Nephron (organoid): ENCODE data around the gene TAS1R1.
A peak's percentile ranks its signal among the peaks of the same experiment; 100 is the strongest.
"Not testable (repeated sequence)": the region's sequence is repeated elsewhere in the genome, so short reads cannot be mapped to it uniquely, and the experiment has no call there.

ENCODE experiments used
- H3K27ac Mint-ChIP-seq, 3 experiments: 2 replicates each; pipeline ENCODE4 v1.8.0; 2020; ENCODE audit warnings: mixed read lengths in 3 of 3, mild to moderate bottlenecking in 2 of 3, moderate library complexity in 1 of 3
- H3K27me3 Mint-ChIP-seq: 2 replicates; pipeline ENCODE4 v1.8.0; 2021; ENCODE audit warnings: low read depth, mild to moderate bottlenecking, moderate library complexity, mixed read lengths
- H3K36me3 Mint-ChIP-seq: 2 replicates; pipeline ENCODE4 v1.8.0; 2020; ENCODE audit warnings: low read depth, mixed read lengths
- H3K4me1 Mint-ChIP-seq: 2 replicates; pipeline ENCODE4 v1.8.0; 2020; ENCODE audit warnings: mixed read lengths
- H3K4me3 Mint-ChIP-seq, 3 experiments: 2 replicates each; pipeline ENCODE4 v1.8.0; 2020; ENCODE audit warnings: mild to moderate bottlenecking in 3 of 3, mixed read lengths in 3 of 3, moderate library complexity in 2 of 3
- H3K9me3 Mint-ChIP-seq: 2 replicates; pipeline ENCODE4 v1.8.0; 2020; ENCODE audit warnings: mixed read lengths
- CTCF ChIP-seq, 3 experiments: fragments of 200-600 bp; sonication (generic); IDR thresholded peaks; one replicate each; pipeline ENCODE4 v1.5.0; 2021; ENCODE audit warnings: antibody characterized with exemption in 3 of 3; ENCODE audit not compliant: unreplicated experiment in 3 of 3

TAS1R1 gene

GRCh38 chr1:6596351-6596750 lies 41.2 kb downstream of the TAS1R1 start:
- Mint-ChIP-seq H3K4me3 (peak overlapping the region in 1 of 3 experiments; percentile 38), H3K36me3 (peaks cover 32% of the 10 kb centered on the region), H3K9me3 (no peaks in the 10 kb centered on the region), H3K4me1 (peaks cover 37% of the 10 kb centered on the region), H3K27ac (no peak overlapping the region), H3K27me3 (no peaks in the 10 kb centered on the region)
- no peak for TF ChIP-seq CTCF (IDR thresholded peaks at IDR 0.05; ENCODE audit: unreplicated experiment in 3 of 3)

- Mint-ChIP-seq H3K4me1 (peaks cover 37% of the 10 kb centered on the region), H3K9me3 (no peaks in the 10 kb centered on the region), H3K4me3 (peak overlapping the region in 2 of 3 experiments; percentile 36 to 42), H3K27ac (no peak overlapping the region), H3K36me3 (peaks cover 32% of the 10 kb centered on the region), H3K27me3 (no peaks in the 10 kb centered on the region)
- no peak for TF ChIP-seq CTCF (IDR thresholded peaks at IDR 0.05; ENCODE audit: unreplicated experiment in 3 of 3)
These were observed 42.0 kb downstream of the TAS1R1 start for GRCh38 chr1:6596886-6597776.

DNA sequence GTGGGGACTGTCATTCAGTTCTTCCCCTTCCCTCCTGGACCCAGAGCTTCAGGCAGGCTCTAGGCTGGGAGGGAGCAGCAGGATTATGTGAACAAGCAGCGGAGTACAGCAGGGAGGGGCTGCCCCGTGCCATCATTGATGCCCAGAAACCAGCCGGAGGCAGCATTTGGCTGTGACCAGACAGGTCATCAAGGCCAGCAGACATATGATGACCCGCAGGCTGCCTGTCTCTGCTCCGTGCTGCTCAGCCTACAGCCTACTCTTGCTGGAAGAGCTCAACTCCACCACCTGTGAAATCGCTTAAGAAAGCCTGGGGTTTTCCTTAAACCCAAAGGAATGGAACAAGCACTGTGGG lies 42.6 kb downstream of the TAS1R1 start:
- Mint-ChIP-seq H3K36me3 (peaks cover 32% of the 10 kb centered on the region), H3K4me1 (peaks cover 37% of the 10 kb centered on the region), H3K4me3 (peak overlapping the region in 1 of 3 experiments; percentile 36), H3K27me3 (no peaks in the 10 kb centered on the region), H3K9me3 (no peaks in the 10 kb centered on the region), H3K27ac (no peak overlapping the region)
- no peak for TF ChIP-seq CTCF (IDR thresholded peaks at IDR 0.05; ENCODE audit: unreplicated experiment in 3 of 3)

GRCh38 chr1:6599141-6599975 lies 44.3 kb downstream of the TAS1R1 start:
- Mint-ChIP-seq H3K27ac (no peak overlapping the region), H3K4me1 (peaks cover 47% of the 10 kb centered on the region), H3K27me3 (no peaks in the 10 kb centered on the region), H3K36me3 (peaks cover 28% of the 10 kb centered on the region), H3K9me3 (no peaks in the 10 kb centered on the region), H3K4me3 (peak overlapping the region; percentile 45 to 84 (median 70))
- TF ChIP-seq CTCF (IDR thresholded peaks at IDR 0.05; ENCODE audit: unreplicated experiment in 3 of 3): no peak

DNA sequence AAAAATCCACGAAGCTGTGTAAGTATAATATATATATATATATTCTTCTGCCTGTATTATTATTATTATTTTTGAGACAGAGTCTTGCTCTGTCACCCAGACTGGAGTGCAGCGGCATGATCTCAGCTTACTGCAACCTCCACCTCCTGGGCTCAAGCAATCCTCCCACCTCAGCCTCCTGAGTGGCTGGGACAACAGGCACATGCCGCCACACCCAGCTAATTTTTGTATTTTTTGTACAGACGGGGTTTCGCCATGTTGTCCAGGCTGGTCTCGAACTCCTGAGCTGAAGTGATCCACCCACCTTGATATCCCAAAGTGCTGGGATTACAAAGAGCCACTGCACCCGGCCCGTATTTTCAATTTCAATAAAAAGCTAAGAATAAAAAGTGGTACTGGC lies 44.9 kb downstream of the TAS1R1 start:
- H3K27me3 Mint-ChIP-seq, H3K9me3 Mint-ChIP-seq: not testable (repeated sequence)
- Mint-ChIP-seq H3K27ac (peak overlapping the region in 2 of 3 experiments; percentile 92 to 97), H3K36me3 (peaks cover 25% of the 10 kb centered on the region), H3K4me1 (peaks cover 50% of the 10 kb centered on the region), H3K4me3 (peak overlapping the region; percentile 92 to 98 (median 98))

DNA sequence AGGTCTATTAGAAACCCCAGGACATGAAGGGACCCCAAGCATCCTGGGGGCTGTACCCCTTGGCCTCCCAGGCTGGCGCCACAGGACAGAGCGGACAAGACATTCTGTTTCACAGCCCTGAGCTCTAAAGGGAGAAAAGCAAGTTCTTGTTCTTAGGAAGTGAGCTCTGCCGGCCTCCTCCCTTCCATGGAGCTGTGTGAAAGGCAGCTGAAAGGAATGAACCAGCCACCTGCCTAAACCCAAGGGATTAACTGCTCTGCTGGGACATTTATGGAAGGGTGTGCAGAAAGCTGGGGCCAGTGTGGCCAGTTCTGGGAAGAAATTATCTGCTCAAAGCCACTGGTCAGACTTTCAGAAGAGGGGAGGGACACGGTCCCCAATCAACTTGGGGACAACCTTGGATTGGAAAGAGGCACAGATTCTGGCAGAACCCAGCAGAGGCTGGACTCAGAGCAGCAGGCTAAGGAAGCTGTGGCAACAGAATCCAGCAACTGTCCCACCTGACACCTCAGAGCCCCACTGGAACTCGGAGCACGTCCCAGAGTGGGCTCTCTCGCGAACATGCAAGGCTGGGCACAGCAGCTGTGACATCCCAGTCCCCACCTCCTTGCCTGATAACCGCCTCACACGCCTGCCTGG lies 45.4 kb downstream of the TAS1R1 start:
- H3K4me3 Mint-ChIP-seq: peak overlapping the region; percentile 92 to 98 (median 98)
- no peaks in the 10 kb centered on the region for H3K27me3 Mint-ChIP-seq
- H3K27ac Mint-ChIP-seq: peak overlapping the region; percentile 81 to 97 (median 92)

More for the DNA sequence above, 45.4 kb downstream of the TAS1R1 start:
- Mint-ChIP-seq H3K36me3 (peaks cover 20% of the 10 kb centered on the region), H3K9me3 (no peaks in the 10 kb centered on the region), H3K4me1 (peaks cover 54% of the 10 kb centered on the region)
- TF ChIP-seq CTCF (IDR thresholded peaks at IDR 0.05; ENCODE audit: unreplicated experiment in 3 of 3): no peak
